NCI-H2107 treated with DMSO at 0.1 percent for 48 hours (cell line): ENCODE results near the gene RETN.
A peak's percentile ranks its signal among the peaks of the same experiment; 100 is the strongest.

Experiments
- DNase-seq: peaks from one replicate; lab custom pipeline; 2025; ENCODE audit not compliant: unreplicated experiment; lab: John Stamatoyannopoulos, UW

The RETN gene

DNA sequence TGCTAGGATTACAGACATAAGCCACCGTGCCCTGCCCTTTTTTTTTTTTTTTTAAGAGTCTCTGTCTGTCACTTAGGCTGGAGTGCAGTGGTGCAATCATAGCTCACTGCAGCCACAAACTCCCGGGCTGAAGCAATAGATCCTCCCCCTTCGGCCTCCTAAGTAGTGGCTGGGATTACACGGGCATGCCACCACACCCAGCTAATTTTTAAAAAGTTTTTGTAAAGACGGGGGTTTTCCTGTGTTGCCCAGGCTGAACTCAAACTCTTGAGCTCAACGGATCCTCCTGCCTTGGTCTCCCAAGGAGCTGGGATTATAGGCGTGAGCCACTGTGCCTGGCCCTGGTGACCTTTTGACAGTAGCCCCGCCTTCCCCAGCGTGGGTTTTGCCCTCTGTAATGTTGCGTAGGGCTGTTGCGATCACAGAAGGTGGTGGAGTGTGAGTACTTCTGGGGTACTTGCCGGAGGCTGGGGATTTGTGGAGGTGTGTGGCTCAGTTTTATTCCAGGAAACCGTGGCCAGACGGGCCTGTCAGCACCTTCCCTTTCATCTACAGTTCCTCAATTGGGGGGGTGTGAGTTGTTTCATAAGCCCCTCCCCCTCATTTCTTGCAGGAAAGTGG, 11.6 kb upstream of the RETN start:
- DNase-seq, result no peak

DNA sequence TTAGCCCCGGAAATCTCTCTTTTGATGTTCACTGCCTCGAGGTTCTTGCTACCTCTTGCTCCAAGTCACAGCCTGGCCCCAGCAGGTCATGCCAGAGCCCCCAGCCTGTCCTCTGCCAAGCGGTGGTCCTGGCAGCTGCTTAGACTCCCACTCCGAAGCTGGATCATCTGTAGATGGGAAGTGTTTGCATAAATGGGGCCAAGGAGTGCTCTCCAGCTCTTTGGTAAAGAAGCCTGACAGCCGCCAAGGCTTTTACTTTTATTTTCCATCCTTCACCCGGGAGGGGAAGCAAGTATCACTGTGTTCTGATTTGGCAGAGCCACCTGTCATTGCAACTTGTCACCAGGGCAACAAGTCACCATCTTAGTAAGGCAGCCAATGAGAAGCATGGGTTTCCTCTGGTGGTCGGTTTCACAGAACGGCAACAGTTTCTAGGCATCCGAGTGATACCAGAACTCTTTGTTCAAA, 10.6 kb upstream of the RETN start:
- DNase-seq, result no peak

DNA sequence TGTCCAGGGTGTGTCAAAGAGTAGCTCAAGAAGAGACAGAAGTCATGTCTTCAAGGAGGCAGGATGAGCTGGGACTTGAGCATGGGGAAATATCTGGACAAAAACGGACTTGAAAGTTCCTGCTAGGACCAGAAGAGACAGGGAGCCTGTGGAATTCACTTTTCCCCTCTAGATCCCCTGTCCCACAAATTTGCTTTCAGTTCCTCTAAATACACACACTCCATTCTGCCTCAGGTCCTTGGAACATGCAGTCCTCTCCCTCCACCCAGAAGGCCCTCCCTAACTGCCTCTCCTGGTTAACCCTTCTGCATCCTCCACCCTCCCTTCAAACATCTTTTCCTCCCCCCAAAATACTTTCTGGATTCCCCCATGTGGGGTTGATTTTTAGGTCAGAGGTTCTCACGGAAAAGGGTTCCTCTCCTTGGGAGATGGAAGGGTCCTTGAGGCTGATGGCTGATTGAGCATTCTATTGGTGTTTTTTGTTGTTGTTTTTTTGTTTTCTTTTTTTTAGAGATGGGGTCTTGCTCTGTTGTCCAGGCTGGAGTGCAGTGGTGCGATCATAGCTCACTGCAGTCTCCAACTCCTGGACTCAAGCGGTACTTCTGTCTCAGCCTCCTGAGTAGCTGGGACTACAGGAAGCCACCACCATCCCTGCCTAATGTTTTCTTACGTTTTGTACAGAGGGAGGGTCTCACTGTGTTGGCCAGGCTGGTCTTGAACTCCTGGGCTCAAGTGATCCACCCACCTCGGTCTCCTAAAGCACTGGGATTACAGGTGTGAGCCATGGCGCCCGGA, 6.9 kb upstream of the RETN start:
- no peak for DNase-seq

DNA sequence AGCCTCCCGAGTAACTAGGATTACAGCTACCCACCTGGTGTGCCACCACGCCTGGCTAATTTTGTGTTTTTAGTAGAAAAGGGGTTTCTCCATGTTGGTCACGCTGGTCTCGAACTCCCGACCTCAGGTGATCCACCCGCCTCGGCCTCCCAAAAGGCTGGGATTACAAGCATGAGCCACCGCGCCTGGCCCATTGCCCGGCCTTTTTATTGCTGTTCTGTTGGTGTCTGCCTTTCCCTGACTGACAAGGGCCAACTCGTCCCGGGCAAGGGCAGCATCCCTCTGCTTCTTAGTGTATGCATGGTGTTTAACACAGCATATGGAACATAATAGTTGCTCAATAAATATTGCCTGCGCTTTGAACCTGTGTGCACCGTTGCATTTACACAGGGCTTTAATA, 6.2 kb upstream of the RETN start:
- DNase-seq, result no peak

DNA sequence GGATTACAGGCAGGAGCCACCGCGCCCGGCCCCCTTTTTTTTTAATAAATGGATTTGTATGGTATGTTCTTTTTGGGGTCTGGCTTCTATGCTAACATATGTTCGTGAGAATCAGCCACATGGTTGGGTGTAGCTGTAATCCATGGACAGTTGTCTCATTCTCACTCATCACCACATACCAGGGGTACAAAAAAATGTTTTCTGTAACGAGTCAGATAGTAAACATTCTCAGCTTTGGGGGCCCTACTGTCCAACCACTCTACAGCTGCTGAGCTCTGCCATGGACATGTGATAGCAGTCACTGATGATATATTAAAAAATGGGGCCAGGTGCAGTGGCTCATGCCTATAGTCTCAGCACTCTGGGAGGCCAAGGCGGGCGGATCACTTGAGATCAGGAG, 5.1 kb upstream of the RETN start:
- DNase-seq, result no peak

DNA sequence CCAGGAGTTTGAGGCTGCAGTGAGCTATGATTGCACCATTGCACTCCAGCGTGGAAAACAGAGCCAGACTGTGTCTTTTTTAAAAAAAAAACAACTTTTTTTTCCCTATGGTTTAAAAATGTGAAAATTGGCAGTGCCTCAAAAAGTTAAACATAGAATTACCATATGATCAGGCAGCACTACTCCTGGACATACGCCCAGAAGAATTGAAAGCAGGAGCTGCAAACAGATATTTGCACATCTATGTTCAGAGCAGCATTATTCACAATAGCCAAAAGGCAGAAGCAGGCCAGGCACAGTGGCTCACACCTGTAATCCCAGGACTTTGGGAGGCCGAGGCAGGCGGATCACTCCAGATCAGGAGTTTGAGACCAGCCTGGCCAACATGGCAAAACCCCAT, 3.8 kb upstream of the RETN start:
- no peak for DNase-seq

DNA sequence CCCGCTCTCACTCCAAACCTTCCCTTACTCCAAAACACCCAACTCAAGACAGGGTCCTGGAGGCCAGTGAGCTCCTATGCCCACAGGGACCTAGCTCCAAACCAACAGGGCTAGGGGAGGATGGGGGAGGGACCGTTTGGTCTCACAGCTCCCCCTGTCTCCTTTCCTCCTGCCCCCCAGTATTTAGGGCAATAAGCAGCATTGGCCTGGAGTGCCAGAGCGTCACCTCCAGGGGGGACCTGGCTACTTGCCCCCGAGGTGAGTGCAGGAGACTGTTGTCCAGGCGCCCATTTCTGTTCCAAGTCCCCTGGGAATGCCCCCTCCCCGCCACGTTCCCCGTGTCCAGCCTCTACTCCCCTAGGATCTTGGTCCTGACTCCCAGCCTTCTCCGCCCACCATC, 792 bp downstream of the RETN start:
- no peak for DNase-seq

DNA sequence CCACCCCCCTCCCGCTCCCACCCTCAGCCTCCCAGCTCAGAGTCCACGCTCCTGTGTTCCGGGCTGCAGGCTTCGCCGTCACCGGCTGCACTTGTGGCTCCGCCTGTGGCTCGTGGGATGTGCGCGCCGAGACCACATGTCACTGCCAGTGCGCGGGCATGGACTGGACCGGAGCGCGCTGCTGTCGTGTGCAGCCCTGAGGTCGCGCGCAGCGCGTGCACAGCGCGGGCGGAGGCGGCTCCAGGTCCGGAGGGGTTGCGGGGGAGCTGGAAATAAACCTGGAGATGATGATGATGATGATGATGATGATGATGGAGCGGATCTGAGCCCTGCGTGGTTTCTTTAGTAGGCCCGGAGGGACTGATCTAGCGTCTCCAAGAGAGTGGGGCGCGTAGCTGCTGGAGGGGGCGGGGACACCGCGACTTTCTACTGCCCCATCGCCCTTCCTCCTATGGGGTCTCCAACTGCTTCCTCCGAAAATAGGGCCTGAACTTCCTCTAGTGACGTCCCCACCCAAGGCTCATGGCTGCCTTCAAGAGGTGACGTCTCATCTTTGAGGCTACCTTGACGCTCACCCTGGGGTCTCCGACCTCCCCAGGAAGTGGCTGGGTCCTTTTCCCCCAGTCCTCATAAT, 1.4 kb downstream of the RETN start:
- DNase-seq, result no peak

DNA sequence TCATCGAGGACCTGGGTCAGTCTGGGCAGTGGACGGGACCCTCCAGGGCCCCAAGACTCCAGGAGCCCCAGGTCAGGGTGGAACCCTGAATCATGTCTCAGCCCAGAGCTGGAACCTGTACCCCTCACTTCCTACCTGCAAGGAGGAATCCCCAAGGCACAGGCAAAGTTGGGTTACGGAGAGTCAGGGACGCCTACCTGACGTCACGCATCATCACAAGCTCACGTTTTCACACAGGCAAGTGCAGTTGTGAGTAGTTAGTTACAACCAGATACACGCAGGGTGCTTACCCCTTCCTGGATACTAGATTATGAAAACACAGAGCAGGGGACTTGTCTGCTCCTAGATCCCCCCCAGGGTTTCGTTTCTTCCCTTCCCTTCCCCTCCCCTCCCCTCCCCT, 1.9 kb downstream of the RETN start:
- no peak for DNase-seq

DNA sequence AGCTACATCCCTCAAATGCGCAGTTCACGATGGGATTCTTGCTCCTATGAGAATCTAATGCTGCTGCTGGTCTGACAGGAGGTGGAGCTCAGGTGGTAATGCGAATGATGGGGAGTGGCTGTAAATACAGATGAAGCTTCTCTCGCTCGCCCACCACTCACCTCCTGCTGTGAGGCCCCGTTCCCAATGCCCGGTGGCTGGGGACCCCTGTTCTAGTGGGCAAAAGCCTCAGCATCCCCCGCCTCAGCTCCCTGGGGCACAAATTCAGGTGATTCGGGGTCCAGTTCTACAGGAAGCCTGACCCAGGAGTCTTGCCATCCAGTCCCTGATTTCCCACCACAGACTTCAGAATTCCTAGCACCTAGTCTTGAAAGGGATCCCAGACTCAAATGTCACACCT, 3.7 kb downstream of the RETN start:
- no peak for DNase-seq

DNA sequence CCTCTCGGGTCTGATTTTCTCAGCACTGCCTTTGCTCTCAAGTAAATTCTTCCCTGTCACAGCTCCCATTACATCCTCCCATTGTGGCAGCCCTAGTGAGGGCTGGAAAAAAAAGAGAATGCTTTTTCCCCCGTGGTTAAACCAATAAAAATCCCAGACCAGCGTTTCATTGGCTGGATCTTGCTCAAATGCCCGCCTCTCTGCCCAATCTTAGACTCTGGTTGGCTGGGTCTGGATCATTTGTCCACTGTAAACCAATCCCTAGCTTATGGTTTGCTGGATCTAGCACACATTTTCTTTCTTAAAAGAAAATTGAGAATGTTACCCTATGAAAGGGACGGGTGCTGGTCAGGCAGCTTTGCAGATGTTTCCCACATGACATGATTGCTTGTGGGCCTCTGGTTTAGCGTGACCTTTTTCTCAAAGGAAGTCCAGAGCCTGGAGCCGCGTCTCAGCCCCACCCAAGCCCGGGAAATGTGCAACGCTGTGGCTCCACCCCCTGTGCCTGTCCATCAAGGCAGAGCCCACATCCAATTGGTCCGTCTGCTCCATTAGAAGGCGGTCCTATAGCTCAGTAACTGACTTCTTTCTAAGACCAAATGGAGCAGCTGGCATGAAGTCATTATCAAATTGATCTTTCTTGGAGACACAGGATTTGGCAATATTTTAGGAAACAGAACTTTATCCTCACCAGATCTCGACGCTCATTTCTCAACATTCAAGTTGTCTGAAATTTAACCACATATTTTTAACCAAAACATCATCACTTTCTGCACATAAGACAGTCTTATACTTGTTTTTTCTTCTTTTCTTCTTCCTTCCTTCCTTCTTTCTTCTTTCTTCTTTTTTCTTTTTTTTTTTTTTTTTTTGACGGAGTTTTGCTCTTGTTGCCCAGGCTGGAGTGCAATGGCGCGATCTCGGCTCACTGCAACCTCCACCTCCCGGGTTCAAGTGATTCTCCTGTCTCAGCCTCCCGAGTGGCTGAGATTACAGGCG, 5.5 kb downstream of the RETN start:
- no peak for DNase-seq

DNA sequence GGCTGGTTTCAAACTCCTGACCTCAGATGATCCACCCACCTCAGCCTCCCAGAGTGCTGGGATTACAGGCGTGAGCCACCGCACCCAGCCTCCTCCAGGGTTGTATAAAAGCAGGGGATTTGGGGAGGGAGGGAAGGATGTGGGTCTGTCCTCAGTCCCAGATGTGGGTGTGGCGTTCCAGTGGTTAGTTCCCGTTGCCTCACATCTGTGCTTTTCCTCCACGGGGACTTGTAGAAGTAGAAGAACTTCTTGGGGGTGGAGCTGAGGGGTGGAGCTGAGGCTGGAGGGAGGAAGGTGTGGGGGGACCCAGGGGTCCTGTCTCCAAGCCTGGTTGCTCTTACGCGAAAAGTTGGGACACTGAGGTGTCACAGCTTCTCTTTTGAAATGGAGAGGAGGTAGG, 7.5 kb downstream of the RETN start:
- DNase-seq, result no peak

DNA sequence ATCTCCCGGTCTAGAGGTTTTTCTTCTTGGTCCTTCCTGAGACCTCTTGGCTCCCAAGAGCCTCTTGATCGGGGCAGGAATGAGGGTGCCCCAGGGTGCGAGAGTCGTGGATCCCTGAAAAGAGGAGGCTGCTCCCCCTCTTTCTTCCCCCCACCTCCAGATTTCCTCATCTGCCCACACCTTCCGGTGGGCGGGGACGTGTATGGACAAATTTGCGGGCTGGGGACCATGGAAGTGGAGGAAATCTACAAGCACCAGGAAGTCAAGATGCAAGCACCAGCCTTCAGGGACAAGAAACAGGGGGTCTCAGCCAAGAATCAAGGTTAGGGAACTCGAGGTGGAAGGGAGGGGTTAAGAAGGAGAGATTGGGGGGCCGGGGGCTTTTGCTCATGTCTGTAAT, 8.0 kb downstream of the RETN start, which contains the start of gene MCEMP1:
TSS of gene MCEMP1 (plus strand) at position 237 of the 400 bp plus-strand sequence. CDS start at position 268, 31 bp downstream.
- DNase-seq, result no peak

DNA sequence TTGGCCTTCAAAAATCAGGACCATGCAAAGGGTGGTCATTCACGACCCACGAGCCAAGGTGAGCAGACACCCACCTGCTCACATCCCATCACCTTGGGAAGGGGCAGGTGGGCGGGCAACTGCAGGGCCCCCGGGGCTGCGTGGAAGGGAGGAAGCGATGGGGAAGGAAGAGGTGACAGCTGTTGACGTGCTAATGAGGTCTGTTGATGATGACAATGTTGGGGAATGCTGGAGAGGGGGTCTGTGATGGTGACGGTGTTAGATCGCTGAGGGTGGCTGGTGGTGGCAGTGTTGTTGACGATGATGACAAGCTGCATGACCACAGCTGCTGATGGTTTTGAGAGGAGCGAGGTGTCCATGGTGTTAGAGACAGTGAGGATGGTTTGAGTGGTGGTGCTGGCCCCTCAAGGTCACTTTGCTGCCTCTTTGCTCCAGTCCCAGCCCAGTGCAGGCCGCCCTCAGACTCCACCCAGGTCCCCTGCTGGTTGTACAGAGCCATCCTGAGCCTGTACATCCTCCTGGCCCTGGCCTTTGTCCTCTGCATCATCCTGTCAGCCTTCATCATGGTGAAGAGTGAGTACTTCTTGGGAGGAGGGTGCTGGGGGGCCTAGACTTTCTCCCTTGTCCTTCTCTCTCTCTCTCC, 8.9 kb downstream of the RETN start:
- no peak for DNase-seq

DNA sequence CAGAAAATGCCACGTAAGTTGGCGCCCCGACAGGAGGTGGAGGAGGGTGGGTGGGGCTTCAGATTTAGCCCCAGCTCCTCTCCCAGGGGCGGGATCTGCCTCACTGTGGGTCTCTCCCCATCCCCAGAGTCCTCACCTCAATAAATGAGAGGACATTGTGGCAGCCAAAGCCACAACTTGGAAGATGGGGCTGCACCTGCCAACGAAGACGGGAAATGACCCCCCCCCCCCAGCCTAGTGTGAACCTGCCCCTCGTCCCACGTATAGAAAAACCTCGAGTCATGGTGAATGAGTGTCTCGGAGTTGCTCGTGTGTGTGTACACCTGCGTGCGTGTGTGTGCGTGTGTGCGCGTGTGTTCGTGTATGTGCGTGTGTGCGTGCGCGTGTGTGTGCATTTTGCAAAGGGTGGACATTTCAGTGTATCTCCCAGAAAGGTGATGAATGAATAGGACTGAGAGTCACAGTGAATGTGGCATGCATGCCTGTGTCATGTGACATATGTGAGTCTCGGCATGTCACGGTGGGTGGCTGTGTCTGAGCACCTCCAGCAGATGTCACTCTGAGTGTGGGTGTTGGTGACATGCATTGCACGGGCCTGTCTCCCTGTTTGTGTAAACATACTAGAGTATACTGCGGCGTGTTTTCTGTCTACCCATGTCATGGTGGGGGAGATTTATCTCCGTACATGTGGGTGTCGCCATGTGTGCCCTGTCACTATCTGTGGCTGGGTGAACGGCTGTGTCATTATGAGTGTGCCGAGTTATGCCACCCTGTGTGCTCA, 10.3 kb downstream of the RETN start:
- no peak for DNase-seq

DNA sequence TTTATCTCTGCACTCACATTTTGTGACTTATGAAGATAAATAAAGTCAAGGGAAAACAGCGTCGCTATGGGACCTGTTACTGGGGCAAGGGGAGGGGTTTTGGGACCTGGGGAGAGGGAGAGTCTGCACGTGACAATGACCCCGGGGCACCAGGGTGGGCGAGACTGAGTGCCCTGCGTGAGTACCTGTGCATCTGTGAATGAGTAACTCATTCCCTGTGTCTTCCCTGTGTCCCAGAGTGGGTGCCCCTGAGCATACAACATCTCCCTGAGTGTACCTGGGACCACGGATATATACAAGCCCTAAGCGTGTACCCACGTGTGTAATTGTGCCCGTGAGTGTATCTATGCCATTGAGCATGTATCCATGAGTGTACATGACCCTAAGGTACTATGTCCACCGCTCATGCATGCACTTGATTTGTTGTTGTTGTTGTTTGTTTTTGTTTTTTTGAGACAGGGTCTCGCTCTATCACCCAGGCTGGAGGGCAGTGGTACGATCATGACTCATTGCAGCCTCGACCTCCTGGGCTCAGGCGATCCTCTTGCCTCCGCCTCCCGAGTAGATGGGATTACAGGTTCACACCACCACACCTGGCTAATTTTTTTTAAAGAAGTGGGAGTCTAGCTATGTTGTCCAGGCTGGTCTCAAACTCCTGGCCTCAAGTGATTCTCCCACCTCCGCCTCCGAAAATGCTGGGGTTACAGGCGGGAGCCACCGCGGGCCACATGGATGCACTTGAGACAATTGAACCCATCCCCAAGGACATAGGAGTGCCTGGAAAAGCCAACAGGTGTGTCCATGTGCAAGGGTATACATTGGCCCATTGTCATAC, 11.1 kb downstream of the RETN start:
- DNase-seq, result no peak

DNA sequence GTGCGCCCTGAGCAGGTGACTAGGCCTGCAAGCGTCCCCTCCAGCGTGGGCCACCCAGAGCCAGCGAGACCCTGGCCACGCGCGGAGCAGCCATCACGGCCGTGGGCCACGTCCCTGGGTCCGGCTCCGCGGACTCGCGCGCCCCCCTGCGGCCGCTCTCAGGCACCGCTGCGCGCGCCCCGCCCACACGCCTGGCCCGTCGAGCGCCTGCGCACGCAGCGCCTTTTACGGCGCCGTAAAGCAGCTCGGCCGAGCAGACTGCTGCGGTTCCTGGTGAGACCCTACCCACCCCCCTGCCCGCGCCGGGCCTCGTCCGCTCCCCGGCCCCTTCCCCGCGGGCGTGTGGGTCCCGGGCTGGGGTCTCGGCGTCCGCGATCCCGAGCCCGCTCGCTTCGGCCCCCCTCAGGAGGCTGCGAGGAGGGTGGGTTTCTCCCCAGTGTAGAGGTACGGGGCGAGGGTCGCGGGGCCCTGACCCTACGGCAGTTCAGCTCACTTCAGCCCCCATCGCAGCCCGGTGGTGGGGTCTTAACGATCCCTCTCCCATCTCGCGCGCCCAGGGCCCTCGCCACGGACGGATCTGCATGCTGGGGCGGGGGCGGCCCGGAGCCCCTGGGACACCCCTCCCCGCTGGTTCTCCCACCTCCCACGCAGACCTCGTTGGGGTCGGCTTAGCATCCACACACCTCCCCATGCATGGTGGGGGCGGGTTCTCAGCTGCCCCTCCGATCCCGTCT, 11.9 kb downstream of the RETN start, which contains the start of gene TRAPPC5:
TSS of gene TRAPPC5 (plus strand) at position 228 of the 734 bp plus-strand sequence. CDS start 1,421 bp downstream, outside the sequence.
- DNase-seq, result peak; percentile 15
